ENCODE measurements around the gene SEMA6C. TPM values are rescaled to one million over a fixed set of nuclear protein-coding genes. Genes with fewer than 3 reads are reported as not detected.

SEMA6C gene
- total and polyA plus RNA-seq, 4 donors, result 2.5 to 28.8 (median 16.7) TPM

DNA sequence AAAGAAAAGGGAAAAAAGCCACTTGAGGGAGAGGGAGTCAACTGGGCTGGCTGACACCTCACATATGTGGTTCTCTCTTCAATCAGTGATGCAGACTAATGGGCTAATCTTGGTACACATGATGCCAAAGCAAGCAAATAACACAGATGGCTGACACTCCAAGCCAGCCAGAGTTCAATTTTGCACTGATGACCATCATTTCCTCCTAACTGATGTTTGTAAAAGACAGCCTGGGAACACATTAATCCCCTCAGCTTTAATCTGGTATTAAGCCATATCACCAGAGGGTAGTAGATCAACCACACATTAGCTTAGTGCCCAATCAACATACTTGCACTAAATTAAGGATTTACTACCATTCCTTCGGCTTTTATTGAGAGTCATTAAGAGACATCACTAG lies 40.8 kb upstream of the SEMA6C start:
- no peak for ATAC-seq (ENCODE audit: low FRiP score)
- Histone ChIP-seq H3K4me3 (ENCODE audit: low read length in 2 of 2) (no peak overlapping the region), H3K27me3 (ENCODE audit: control insufficient read depth in 1 of 2, insufficient read depth in 2 of 2, low read length in 1 of 2) (no peaks in the 10 kb centered on the region), H3K27ac (ENCODE audit: low read depth in 1 of 2, low read length in 2 of 2) (no peak overlapping the region), H3K36me3 (ENCODE audit: control insufficient read depth in 1 of 2, insufficient read depth in 2 of 2, low read length in 1 of 2) (peaks cover 0 to 8% of the 10 kb centered on the region in 2 donors), H3K4me1 (ENCODE audit: control insufficient read depth in 1 of 2, insufficient read depth in 2 of 2, low read length in 2 of 2) (no peaks in the 10 kb centered on the region), H3K9me3 (ENCODE audit: control insufficient read depth, low read length) (no peaks in the 10 kb centered on the region)
- intact Hi-C loops (cut with DNase I), result no loop called here
- no peak for DNase-seq
- WGBS, 2 donors, result 78 to 91% methylated on average over 1 of the region's 1 CpG

DNA sequence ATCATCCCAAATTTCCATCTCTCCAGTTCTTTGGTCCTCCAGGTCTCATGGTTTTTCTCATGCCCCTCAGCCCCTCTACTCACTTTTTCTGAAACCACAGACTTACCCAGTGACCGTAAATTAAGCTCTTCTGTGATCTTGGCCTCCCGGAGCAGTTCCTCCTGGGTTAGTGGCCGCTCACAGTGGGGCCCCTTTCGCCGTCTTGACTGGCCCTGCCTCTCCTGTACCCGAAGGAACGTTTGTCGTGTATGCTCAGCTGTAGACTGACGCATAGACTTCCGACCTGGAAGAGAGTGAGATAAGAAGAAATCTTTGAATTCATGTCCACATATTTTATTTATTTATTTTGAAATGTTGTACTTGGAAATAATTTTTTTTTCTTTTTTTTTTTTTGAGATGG lies 37.8 kb upstream of the SEMA6C start:
- Histone ChIP-seq H3K27ac (ENCODE audit: low read depth in 1 of 2, low read length in 2 of 2) (no peak overlapping the region), H3K9me3 (ENCODE audit: control insufficient read depth, low read length) (no peaks in the 10 kb centered on the region), H3K27me3 (ENCODE audit: control insufficient read depth in 1 of 2, insufficient read depth in 2 of 2, low read length in 1 of 2) (no peaks in the 10 kb centered on the region), H3K36me3 (ENCODE audit: control insufficient read depth in 1 of 2, insufficient read depth in 2 of 2, low read length in 1 of 2) (peaks cover 7 to 16% of the 10 kb centered on the region in 2 donors), H3K4me3 (ENCODE audit: low read length in 2 of 2) (no peak overlapping the region), H3K4me1 (ENCODE audit: control insufficient read depth in 1 of 2, insufficient read depth in 2 of 2, low read length in 2 of 2) (no peaks in the 10 kb centered on the region)
- ATAC-seq (ENCODE audit: low FRiP score) (no peak), DNase-seq (peak in 1 of 2 donors; percentile 59)
- intact Hi-C loops (cut with DNase I), result no loop called here
- WGBS, 2 donors, result 90% methylated on average over 10 of the region's 10 CpGs

DNA sequence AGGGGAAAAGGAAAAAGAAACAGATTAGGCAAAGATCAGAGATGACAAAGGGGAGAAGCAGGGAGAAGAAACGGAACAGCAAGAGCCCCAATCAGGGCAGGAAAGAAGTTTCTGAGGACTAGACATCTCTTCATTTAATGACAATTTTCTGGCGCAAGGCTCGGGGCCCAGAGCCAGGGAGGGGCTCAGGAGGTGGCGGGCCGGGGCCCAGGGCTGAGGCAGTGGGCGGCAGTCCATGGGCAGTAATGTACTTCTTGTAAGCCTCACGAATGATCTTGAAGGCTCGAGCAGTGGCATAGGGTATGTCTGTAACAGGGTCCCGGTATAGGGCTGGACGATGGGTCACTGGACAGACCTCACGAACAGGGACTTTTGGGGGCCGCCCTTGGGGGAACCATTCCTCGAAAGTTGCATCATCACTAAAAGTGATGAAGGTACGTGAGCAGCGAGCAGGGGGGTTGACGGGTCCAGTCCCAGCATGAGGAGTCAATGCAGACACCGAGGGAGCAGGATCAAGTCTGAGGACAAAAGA lies 30.1 kb upstream of the SEMA6C start:
- WGBS, 2 donors, result 89 to 92% methylated on average over 17 of the region's 17 CpGs
- peaks cover 12% of the 10 kb centered on the region in 2 donors for H3K36me3 ChIP-seq (ENCODE audit: control insufficient read depth in 1 of 2, insufficient read depth in 2 of 2, low read length in 1 of 2)
- intact Hi-C loops (cut with DNase I), result no loop called here
- H3K4me1 ChIP-seq (ENCODE audit: control insufficient read depth in 1 of 2, insufficient read depth in 2 of 2, low read length in 2 of 2), result no peaks in the 10 kb centered on the region
- no peak overlapping the region for H3K27ac ChIP-seq (ENCODE audit: low read depth in 1 of 2, low read length in 2 of 2)
- ATAC-seq (ENCODE audit: low FRiP score) (no peak), DNase-seq (peak in 1 of 2 donors; percentile 60)
- H3K27me3 ChIP-seq (ENCODE audit: control insufficient read depth in 1 of 2, insufficient read depth in 2 of 2, low read length in 1 of 2), result no peaks in the 10 kb centered on the region
- no peak overlapping the region for H3K4me3 ChIP-seq (ENCODE audit: low read length in 2 of 2)
- H3K9me3 ChIP-seq (ENCODE audit: control insufficient read depth, low read length), result no peaks in the 10 kb centered on the region

DNA sequence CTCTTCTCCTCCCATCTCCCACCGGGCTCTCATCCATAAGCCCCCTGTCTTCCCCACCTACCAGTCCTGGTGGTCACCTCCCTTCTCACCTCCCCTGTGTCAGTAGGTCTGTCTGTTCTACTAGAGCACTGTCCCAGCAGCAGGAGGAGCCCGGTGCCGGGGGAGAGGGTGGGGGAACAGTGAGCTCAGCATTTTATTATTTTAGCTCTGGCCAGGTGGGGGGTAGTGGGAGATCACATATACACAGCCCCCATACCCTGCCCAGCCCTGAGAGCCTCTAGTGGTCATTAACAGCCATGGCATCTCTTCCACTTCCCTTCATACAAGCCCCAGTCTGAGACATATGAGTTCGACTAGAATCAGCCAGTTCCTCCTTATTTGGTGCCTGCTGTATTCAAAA lies 29.4 kb upstream of the SEMA6C start, which contains the start of gene TMOD4:
TSS of gene TMOD4 (minus strand) at position 119 of the 400 bp plus-strand sequence. CDS start 1,106 bp downstream, outside the sequence.
- H3K27ac ChIP-seq (ENCODE audit: low read depth in 1 of 2, low read length in 2 of 2), result no peak within 1 kb of the TSS
- peak in 1 of 2 donors; percentile 40 for DNase-seq
- intact Hi-C loops (cut with DNase I), result no loop called here
- H3K4me3 ChIP-seq (ENCODE audit: low read length in 2 of 2), result no peak within 1 kb of the TSS
- no peaks in the 10 kb centered on the region for H3K9me3 ChIP-seq (ENCODE audit: control insufficient read depth, low read length)
- peak; percentile 12 for ATAC-seq (ENCODE audit: low FRiP score)
- no peaks in the 10 kb centered on the region for H3K4me1 ChIP-seq (ENCODE audit: control insufficient read depth in 1 of 2, insufficient read depth in 2 of 2, low read length in 2 of 2)
- peaks cover 8 to 10% of the 10 kb centered on the region in 2 donors for H3K36me3 ChIP-seq (ENCODE audit: control insufficient read depth in 1 of 2, insufficient read depth in 2 of 2, low read length in 1 of 2)
- WGBS, 2 donors, result 51 to 52% methylated on average over 4 of the region's 4 CpGs
- H3K27me3 ChIP-seq (ENCODE audit: control insufficient read depth in 1 of 2, insufficient read depth in 2 of 2, low read length in 1 of 2), result no peaks in the 10 kb centered on the region

DNA sequence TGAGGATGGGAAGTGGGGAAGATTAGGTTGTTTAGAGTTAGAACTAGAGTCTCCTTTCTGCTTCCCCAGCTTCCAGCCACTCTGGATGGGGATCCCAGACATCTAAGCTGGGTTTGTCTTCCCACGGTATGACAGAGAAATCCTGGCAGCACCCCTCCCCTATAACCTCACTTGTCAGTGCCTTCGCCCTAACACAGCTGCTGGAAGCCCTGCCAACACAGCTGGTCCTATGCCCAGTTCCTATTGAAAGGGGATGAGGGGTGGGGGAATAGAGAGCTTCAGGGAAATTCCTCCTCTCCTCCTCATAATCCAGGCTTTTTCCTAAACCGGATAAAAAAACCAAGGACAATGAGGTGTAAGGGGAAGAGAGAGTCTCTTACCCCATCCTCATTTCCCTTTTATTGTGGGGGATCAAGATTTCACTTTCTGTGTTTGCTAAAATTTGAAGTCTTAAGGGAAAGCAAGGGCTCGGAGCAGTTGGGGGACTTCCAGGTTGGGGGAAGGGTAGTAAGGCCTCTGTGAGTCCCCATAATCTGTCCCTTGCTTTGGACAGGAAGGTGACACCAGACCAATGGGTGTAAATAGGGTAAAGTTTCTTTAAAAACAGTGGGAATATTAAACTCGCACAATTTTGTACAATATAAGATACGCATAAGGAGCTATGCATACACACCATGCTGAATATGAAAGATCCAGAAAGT lies 28.8 kb upstream of the SEMA6C start:
- peaks cover 4 to 8% of the 10 kb centered on the region in 2 donors for H3K36me3 ChIP-seq (ENCODE audit: control insufficient read depth in 1 of 2, insufficient read depth in 2 of 2, low read length in 1 of 2)
- H3K9me3 ChIP-seq (ENCODE audit: control insufficient read depth, low read length), result no peaks in the 10 kb centered on the region
- no peaks in the 10 kb centered on the region for H3K27me3 ChIP-seq (ENCODE audit: control insufficient read depth in 1 of 2, insufficient read depth in 2 of 2, low read length in 1 of 2)
- H3K27ac ChIP-seq (ENCODE audit: low read depth in 1 of 2, low read length in 2 of 2), result no peak overlapping the region
- H3K4me1 ChIP-seq (ENCODE audit: control insufficient read depth in 1 of 2, insufficient read depth in 2 of 2, low read length in 2 of 2), result no peaks in the 10 kb centered on the region
- 40 to 46% methylated on average over 6 of the region's 6 CpGs for WGBS, 2 donors
- no peak overlapping the region for H3K4me3 ChIP-seq (ENCODE audit: low read length in 2 of 2)
- ATAC-seq (ENCODE audit: low FRiP score) (no peak), DNase-seq (peak in 1 of 2 donors; percentile 31)
- intact Hi-C loops (cut with DNase I), result no loop called here

DNA sequence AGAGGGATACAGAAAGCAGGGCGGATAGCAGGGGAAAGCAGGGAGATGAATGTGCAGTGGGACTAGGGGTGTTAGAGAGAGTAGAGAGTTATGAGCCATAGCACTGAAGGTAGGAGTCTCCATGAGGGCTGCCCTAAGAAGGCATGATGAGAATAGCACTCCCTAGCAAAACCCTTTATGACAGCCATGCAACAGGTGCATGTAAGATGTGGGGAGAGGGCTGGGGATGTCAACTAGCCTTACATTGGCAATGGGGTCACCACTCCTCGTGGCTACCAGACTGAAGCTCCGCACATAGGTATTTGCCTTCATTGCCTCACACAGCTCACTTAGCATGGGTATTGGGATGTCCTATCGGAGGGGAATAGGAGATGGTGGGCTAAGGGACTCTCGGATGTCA lies 24.8 kb upstream of the SEMA6C start:
- Histone ChIP-seq H3K4me1 (ENCODE audit: control insufficient read depth in 1 of 2, insufficient read depth in 2 of 2, low read length in 2 of 2) (no peaks in the 10 kb centered on the region), H3K4me3 (ENCODE audit: low read length in 2 of 2) (no peak overlapping the region), H3K36me3 (ENCODE audit: control insufficient read depth in 1 of 2, insufficient read depth in 2 of 2, low read length in 1 of 2) (no peaks in the 10 kb centered on the region), H3K27me3 (ENCODE audit: control insufficient read depth in 1 of 2, insufficient read depth in 2 of 2, low read length in 1 of 2) (no peaks in the 10 kb centered on the region), H3K27ac (ENCODE audit: low read depth in 1 of 2, low read length in 2 of 2) (no peak overlapping the region), H3K9me3 (ENCODE audit: control insufficient read depth, low read length) (no peaks in the 10 kb centered on the region)
- intact Hi-C loops (cut with DNase I), result no loop called here
- 80 to 86% methylated on average over 5 of the region's 5 CpGs for WGBS, 2 donors
- no peak for ATAC-seq (ENCODE audit: low FRiP score)
- no peak for DNase-seq

DNA sequence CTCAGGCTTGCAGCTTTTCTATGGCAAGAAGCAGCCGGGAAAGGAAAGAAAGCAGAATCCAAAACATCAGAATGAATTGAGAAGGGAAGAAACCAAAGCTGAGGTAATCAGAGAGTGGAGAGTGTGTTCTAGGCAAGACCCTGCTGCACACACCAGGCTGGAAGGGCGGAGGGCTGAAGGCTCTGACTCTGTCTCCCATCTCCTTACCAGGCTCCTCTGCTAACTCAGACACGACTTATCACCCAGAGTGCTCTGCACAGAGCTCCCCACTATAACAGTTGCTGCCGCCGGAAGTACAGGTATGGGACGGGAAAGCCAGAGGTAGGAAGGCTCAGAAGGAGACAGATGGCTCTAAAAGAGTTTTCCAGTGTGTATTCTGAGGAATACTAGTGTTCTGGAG lies 20.7 kb upstream of the SEMA6C start:
- no peaks in the 10 kb centered on the region for H3K27me3 ChIP-seq (ENCODE audit: control insufficient read depth in 1 of 2, insufficient read depth in 2 of 2, low read length in 1 of 2)
- no peak overlapping the region for H3K4me3 ChIP-seq (ENCODE audit: low read length in 2 of 2)
- WGBS, 2 donors, result 85 to 86% methylated on average over 6 of the region's 6 CpGs
- H3K9me3 ChIP-seq (ENCODE audit: control insufficient read depth, low read length), result no peaks in the 10 kb centered on the region
- no peaks in the 10 kb centered on the region for H3K36me3 ChIP-seq (ENCODE audit: control insufficient read depth in 1 of 2, insufficient read depth in 2 of 2, low read length in 1 of 2)
- H3K27ac ChIP-seq (ENCODE audit: low read depth in 1 of 2, low read length in 2 of 2), result no peak overlapping the region
- DNase-seq (peak in 1 of 2 donors; percentile 33), ATAC-seq (ENCODE audit: low FRiP score) (no peak)
- intact Hi-C loops (cut with DNase I), result no loop called here
- no peaks in the 10 kb centered on the region for H3K4me1 ChIP-seq (ENCODE audit: control insufficient read depth in 1 of 2, insufficient read depth in 2 of 2, low read length in 2 of 2)

DNA sequence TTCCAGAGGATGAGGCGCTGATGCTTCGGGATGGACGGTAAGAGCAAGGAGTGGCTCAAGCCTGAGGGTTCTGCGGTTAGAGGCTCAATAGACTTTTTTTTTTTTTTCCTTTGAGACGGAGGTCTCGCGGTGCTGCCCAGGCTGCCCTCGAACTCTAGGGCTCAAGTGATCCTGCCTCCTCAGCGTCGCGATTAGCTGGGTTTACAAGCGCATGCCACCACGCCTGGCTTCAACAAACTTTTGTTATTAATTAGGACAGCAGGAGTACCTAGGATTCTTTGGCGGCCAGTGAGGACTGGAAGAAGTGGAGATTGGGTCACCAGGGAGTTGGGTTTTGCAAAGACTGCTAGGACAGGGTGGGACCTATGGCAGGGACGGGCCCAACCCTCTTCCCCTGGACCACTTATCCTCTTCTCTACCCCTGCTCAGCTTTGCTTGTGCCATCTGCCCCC lies 20.1 kb upstream of the SEMA6C start:
- Histone ChIP-seq H3K27ac (ENCODE audit: low read depth in 1 of 2, low read length in 2 of 2) (peak overlapping the region in 1 of 2 donors; percentile 39), H3K4me1 (ENCODE audit: control insufficient read depth in 1 of 2, insufficient read depth in 2 of 2, low read length in 2 of 2) (no peaks in the 10 kb centered on the region), H3K27me3 (ENCODE audit: control insufficient read depth in 1 of 2, insufficient read depth in 2 of 2, low read length in 1 of 2) (no peaks in the 10 kb centered on the region), H3K4me3 (ENCODE audit: low read length in 2 of 2) (peak overlapping the region; percentile 72 to 90), H3K36me3 (ENCODE audit: control insufficient read depth in 1 of 2, insufficient read depth in 2 of 2, low read length in 1 of 2) (peaks cover 0 to 1% of the 10 kb centered on the region in 2 donors), H3K9me3 (ENCODE audit: control insufficient read depth, low read length) (no peaks in the 10 kb centered on the region)
- no peak for ATAC-seq (ENCODE audit: low FRiP score)
- DNase-seq, result peak in 1 of 2 donors; percentile 64
- intact Hi-C loops (cut with DNase I), result no loop called here
- WGBS, 2 donors, result 1 to 3% methylated on average over 15 of the region's 15 CpGs
